SK-N-SH (cell line): Measurements from ENCODE around the gene ATP5PF. TPM values are rescaled to one million over a fixed set of nuclear protein-coding genes. Genes with fewer than 3 reads are reported as not detected.
"Not testable (repeated sequence)": the region's sequence is repeated elsewhere in the genome, so short reads cannot be mapped to it uniquely, and the experiment has no call there.

Experiments
- CTCF ChIA-PET: fragments of 300-600, 350-600 bp; formaldehyde crosslinking; extraction: SDS; loops from one replicate; lab custom pipeline; 2021; lab: Yijun Ruan, JAX
- POLR2A ChIA-PET: fragments of 350-600 bp; sonication (Branson Sonifier 250); formaldehyde crosslinking; extraction: SDS; loops from one replicate; lab custom pipeline; 2020; ENCODE audit warnings: antibody characterized with exemption, inconsistent platforms; lab: Yijun Ruan, JAX
- DNase-seq: peaks from one replicate; pipeline ENCODE4 v3.0.0; 2012
- H2AFZ ChIP-seq: fragments of 200-600 bp; sonication (generic); 2 replicates; pipeline ENCODE4 v1.8.1; 2016; ENCODE audit warnings: antibody characterized with exemption, mild to moderate bottlenecking, low read depth
- H3F3A ChIP-seq: fragments of 200-600 bp; sonication (generic); replicated peaks from 2 replicates; pipeline ENCODE3; 2016; ENCODE audit warnings: antibody characterized with exemption, mild to moderate bottlenecking; ENCODE audit not compliant: insufficient read depth
- H3K27ac ChIP-seq, 2 experiments: fragments of 200-500 bp in 1 of 2; fragments of 200-600 bp in 1 of 2; sonication (Bioruptor generic) in 1 of 2; sonication (generic), shearing (Covaris generic) in 1 of 2; 2 replicates each; pipeline versions ENCODE4 v1.5.1 to v1.6.1; 2014 to 2016; ENCODE audit warnings: low read depth in 2 of 2, inconsistent platforms in 1 of 2, low read length in 1 of 2, mild to moderate bottlenecking in 1 of 2, mixed read lengths in 1 of 2
- H3K27me3 ChIP-seq: fragments of 200-600 bp; sonication (generic), shearing (Covaris generic); 2 replicates; pipeline ENCODE4 v1.6.1; 2016; ENCODE audit warnings: mixed run types; ENCODE audit not compliant: insufficient read depth
- H3K36me3 ChIP-seq, 2 experiments: fragments of 200-500 bp in 1 of 2; fragments of 200-600 bp in 1 of 2; sonication (Bioruptor generic) in 1 of 2; sonication (generic) in 1 of 2; replicated peaks in 1 of 2; 2 replicates each; pipeline versions ENCODE3 to v1.5.1; 2014 to 2016; ENCODE audit warnings: low read length in 1 of 2, mild to moderate bottlenecking in 1 of 2; ENCODE audit not compliant: insufficient read depth in 2 of 2, control insufficient read depth in 1 of 2
- H3K4me1 ChIP-seq, 2 experiments: fragments of 200-500 bp in 1 of 2; fragments of 200-600 bp in 1 of 2; sonication (Bioruptor generic) in 1 of 2; sonication (generic), shearing (Covaris generic) in 1 of 2; 2 replicates each; pipeline versions ENCODE4 v1.5.1 to v1.6.1; 2014 to 2016; ENCODE audit warnings: low read depth in 1 of 2, low read length in 1 of 2, mixed run types in 1 of 2; ENCODE audit not compliant: insufficient read depth in 2 of 2, control insufficient read depth in 1 of 2
- H3K4me2 ChIP-seq: fragments of 200-600 bp; sonication (generic), shearing (Covaris generic); 2 replicates; pipeline ENCODE4 v1.6.1; 2017; ENCODE audit warnings: mixed run types
- H3K4me3 ChIP-seq, 2 experiments: fragments of 200-500 bp in 1 of 2; fragments of 200-600 bp in 1 of 2; sonication (Bioruptor generic) in 1 of 2; sonication (generic), shearing (Covaris generic) in 1 of 2; 2 replicates each; pipeline versions ENCODE4 v1.5.1 to v1.8.1; 2014 to 2016; ENCODE audit warnings: low read depth in 2 of 2, inconsistent platforms in 1 of 2, low read length in 1 of 2, mild to moderate bottlenecking in 1 of 2, mixed read lengths in 1 of 2, moderate library complexity in 1 of 2
- H3K79me2 ChIP-seq: fragments of 200-600 bp; sonication (generic); 2 replicates; pipeline ENCODE4 v1.8.1; 2017; ENCODE audit warnings: mild to moderate bottlenecking; ENCODE audit not compliant: insufficient read depth
- H3K9ac ChIP-seq: fragments of 200-600 bp; sonication (generic); 2 replicates; pipeline ENCODE4 v1.6.1; 2017; ENCODE audit warnings: mixed run types
- H3K9me2 ChIP-seq: fragments of 200-600 bp; sonication (generic); 2 replicates; pipeline ENCODE4 v1.6.1; 2017; ENCODE audit warnings: mixed run types
- H3K9me3 ChIP-seq: fragments of 200-600 bp; sonication (generic); 2 replicates; pipeline ENCODE4 v1.6.1; 2017; ENCODE audit warnings: mixed run types, mild to moderate bottlenecking, moderate library complexity
- H4K20me1 ChIP-seq: fragments of 200-600 bp; sonication (generic); 2 replicates; pipeline ENCODE4 v1.6.1; 2017; ENCODE audit warnings: mild to moderate bottlenecking, mixed run types; ENCODE audit not compliant: insufficient read depth
- EZH2phosphoT487 ChIP-seq: fragments of 200-600 bp; sonication (generic); IDR thresholded peaks from 2 replicates; pipeline ENCODE4 v1.6.1; 2017; ENCODE audit warnings: low read depth, mixed run types, mild to moderate bottlenecking, antibody characterized with exemption, moderate library complexity, borderline replicate concordance
- FOXM1 ChIP-seq: IDR thresholded peaks from 2 replicates; pipeline ENCODE4 v1.4.0; 2012; ENCODE audit warnings: low read depth, mild to moderate bottlenecking
- IRF3 ChIP-seq: fragments of 150-350 bp; IDR thresholded peaks from 2 replicates; pipeline ENCODE4 v1.6.1; 2016; ENCODE audit warnings: mild to moderate bottlenecking, low read depth, low read length
- JUND ChIP-seq: IDR thresholded peaks from 2 replicates; pipeline ENCODE4 v1.4.0; 2012
- MEF2A ChIP-seq: IDR thresholded peaks from 2 replicates; pipeline ENCODE4 v1.4.0; 2012; ENCODE audit warnings: low read depth, borderline replicate concordance
- MXI1 ChIP-seq: IDR thresholded peaks from 2 replicates; pipeline ENCODE4 v1.6.1; 2012; ENCODE audit warnings: mild to moderate bottlenecking, low read depth, low read length, improper control_type of control experiment
- NFIC ChIP-seq: IDR thresholded peaks from 2 replicates; pipeline ENCODE4 v1.4.0; 2012; ENCODE audit warnings: borderline replicate concordance
- POLR2AphosphoS5 ChIP-seq: IDR thresholded peaks from 2 replicates; pipeline ENCODE4 v1.6.1; 2012; ENCODE audit warnings: low read depth, low read length
- RAD21 ChIP-seq: IDR thresholded peaks from 2 replicates; pipeline ENCODE4 v1.6.1; 2012; ENCODE audit warnings: mild to moderate bottlenecking, low read length
- RFX5 ChIP-seq: IDR thresholded peaks from 2 replicates; pipeline ENCODE4 v1.6.1; 2012; ENCODE audit warnings: mild to moderate bottlenecking, improper control_type of control experiment, low read length
- RXRA ChIP-seq: IDR thresholded peaks from 2 replicates; pipeline ENCODE4 v1.4.0; 2012; ENCODE audit warnings: low read depth, mild to moderate bottlenecking, borderline replicate concordance
- SIN3A ChIP-seq: IDR thresholded peaks from 2 replicates; pipeline ENCODE4 v1.6.1; 2012; ENCODE audit warnings: low read depth, mild to moderate bottlenecking, low read length, moderate library complexity, borderline replicate concordance
- SMC3 ChIP-seq: IDR thresholded peaks from 2 replicates; pipeline ENCODE4 v1.6.1; 2012; ENCODE audit warnings: low read depth, low read length, improper control_type of control experiment
- TAF1 ChIP-seq: IDR thresholded peaks from 2 replicates; pipeline ENCODE4 v1.6.1; 2012; ENCODE audit warnings: low read depth, mild to moderate bottlenecking, low read length, moderate library complexity, borderline replicate concordance
- YY1 ChIP-seq: IDR thresholded peaks from 2 replicates; pipeline ENCODE4 v1.4.0; 2012; ENCODE audit warnings: low read depth, mild to moderate bottlenecking
- ZBTB33 ChIP-seq: IDR thresholded peaks from 2 replicates; pipeline ENCODE4 v1.4.0; 2012; ENCODE audit warnings: low read depth, borderline replicate concordance
- WGBS: methylation state at CpG from one replicate; pipeline ENCODE4 v1.1.6; 2017; ENCODE audit warnings: low lambda C conversion rate; 5-methylcytosine and 5-hydroxymethylcytosine counted together
- polyA plus RNA-seq, 3 experiments: library from polyadenylated mRNA; depleted of rRNA; stranded (reverse); fragments of >200 nt; gene quantifications; 2 replicates each; pipeline ENCODE4 v1.2.3, GENCODE V29; 2012
- TF ChIP-seq, protein P1 (sequence below): IDR thresholded peaks from 2 replicates; pipeline ENCODE4 v1.6.1; 2012; ENCODE audit warnings: mild to moderate bottlenecking, low read depth, low read length, moderate library complexity
- TF ChIP-seq, protein P2 (sequence below): IDR thresholded peaks from 2 replicates; pipeline ENCODE4 v1.4.0; 2012; ENCODE audit warnings: low read depth

The ATP5PF gene
- polyA plus RNA-seq, 1 of the 3 experiments (the other 2 are of a cell fraction): 277 TPM

- H3K79me2 ChIP-seq: no peaks in the 10 kb centered on the region
- no peak overlapping the region for H3K9ac ChIP-seq
- H3K27me3 ChIP-seq: no peaks in the 10 kb centered on the region
- no peaks in the 10 kb centered on the region for H3K9me2 ChIP-seq
- H3K36me3 ChIP-seq: peaks cover 0 to 4% of the 10 kb centered on the region in 2 experiments
- H3K4me2 ChIP-seq: no peak overlapping the region
- POLR2A ChIA-PET: no interaction called here
- 100% methylated on average over 1 of the region's 1 CpG for WGBS
- no peaks in the 10 kb centered on the region for H3K4me1 ChIP-seq
- H4K20me1 ChIP-seq: no peaks in the 10 kb centered on the region
- peaks cover 12% of the 10 kb centered on the region for H3F3A ChIP-seq
- H3K9me3 ChIP-seq: no peaks in the 10 kb centered on the region
- TF ChIP-seq, protein P1, sequence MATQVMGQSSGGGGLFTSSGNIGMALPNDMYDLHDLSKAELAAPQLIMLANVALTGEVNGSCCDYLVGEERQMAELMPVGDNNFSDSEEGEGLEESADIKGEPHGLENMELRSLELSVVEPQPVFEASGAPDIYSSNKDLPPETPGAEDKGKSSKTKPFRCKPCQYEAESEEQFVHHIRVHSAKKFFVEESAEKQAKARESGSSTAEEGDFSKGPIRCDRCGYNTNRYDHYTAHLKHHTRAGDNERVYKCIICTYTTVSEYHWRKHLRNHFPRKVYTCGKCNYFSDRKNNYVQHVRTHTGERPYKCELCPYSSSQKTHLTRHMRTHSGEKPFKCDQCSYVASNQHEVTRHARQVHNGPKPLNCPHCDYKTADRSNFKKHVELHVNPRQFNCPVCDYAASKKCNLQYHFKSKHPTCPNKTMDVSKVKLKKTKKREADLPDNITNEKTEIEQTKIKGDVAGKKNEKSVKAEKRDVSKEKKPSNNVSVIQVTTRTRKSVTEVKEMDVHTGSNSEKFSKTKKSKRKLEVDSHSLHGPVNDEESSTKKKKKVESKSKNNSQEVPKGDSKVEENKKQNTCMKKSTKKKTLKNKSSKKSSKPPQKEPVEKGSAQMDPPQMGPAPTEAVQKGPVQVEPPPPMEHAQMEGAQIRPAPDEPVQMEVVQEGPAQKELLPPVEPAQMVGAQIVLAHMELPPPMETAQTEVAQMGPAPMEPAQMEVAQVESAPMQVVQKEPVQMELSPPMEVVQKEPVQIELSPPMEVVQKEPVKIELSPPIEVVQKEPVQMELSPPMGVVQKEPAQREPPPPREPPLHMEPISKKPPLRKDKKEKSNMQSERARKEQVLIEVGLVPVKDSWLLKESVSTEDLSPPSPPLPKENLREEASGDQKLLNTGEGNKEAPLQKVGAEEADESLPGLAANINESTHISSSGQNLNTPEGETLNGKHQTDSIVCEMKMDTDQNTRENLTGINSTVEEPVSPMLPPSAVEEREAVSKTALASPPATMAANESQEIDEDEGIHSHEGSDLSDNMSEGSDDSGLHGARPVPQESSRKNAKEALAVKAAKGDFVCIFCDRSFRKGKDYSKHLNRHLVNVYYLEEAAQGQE: no peak
- no peak for TF ChIP-seq MXI1
- no peak for TF ChIP-seq SIN3A
- no peak for TF ChIP-seq IRF3
- no peak for TF ChIP-seq TAF1
- no peak for TF ChIP-seq RFX5
- no peak for TF ChIP-seq RXRA
- no peak for TF ChIP-seq ZBTB33
- no peak for TF ChIP-seq MEF2A
- no peak for TF ChIP-seq YY1
- TF ChIP-seq JUND: no peak
- TF ChIP-seq NFIC: no peak
- no peak for TF ChIP-seq EZH2phosphoT487
- TF ChIP-seq FOXM1: no peak
- TF ChIP-seq POLR2AphosphoS5: no peak
- TF ChIP-seq RAD21: no peak
- TF ChIP-seq, protein P2, sequence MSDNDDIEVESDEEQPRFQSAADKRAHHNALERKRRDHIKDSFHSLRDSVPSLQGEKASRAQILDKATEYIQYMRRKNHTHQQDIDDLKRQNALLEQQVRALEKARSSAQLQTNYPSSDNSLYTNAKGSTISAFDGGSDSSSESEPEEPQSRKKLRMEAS: no peak
- no peak for TF ChIP-seq SMC3
- TF ChIP-seq, all 33 proteins: peak for 0
- Histone ChIP-seq H2AFZ (no peak overlapping the region), H3K27ac (no peak overlapping the region), H3K4me3 (no peak overlapping the region)
- CTCF ChIA-PET: interaction anchor here (1.2 to 4.8 kb wide), 2 partner anchors 77 to 92 kb away, joined by 3 to 34 read pairs; no protein-coding TSS in a partner anchor
- no peak for DNase-seq
Observed at GRCh38 chr21:25700741-25701140, 34.0 kb downstream of the ATP5PF start.

DNA sequence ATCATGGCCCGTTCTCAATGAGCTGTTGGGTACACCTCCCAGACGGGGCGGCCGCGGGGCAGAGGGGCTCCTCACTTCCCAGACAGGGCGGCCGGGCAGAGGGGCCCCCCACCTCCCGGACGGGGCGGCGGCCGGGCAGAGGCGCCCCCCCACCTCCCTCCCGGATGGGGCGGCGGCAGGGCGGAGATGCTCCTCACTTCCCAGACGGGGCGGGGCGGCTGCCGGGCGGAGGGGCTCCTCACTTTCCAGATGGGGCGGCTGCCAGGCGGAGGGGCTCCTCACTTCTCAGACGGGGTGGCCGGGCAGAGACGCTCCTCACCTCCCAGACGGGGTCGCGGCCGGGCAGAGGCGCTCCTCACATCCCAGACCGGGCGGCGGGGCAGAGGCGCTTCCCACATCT, 39.2 kb downstream of the ATP5PF start:
- H3K27me3 ChIP-seq, H3K9ac ChIP-seq, DNase-seq, H3K79me2 ChIP-seq, H4K20me1 ChIP-seq, H3K36me3 ChIP-seq, CTCF ChIA-PET, H3K27ac ChIP-seq, H3K4me2 ChIP-seq, H3K9me3 ChIP-seq, POLR2A ChIA-PET, H3K4me3 ChIP-seq, H3K4me1 ChIP-seq, H2AFZ ChIP-seq, H3K9me2 ChIP-seq: not testable (repeated sequence)
- peaks cover 12% of the 10 kb centered on the region for H3F3A ChIP-seq
- WGBS: 90% methylated on average over 24 of the region's 36 CpGs
